Esophagus muscularis mucosa (tissue), 4 donors: ENCODE data around the gene TRAF1.
A peak's percentile ranks its signal among the peaks of the same experiment; 100 is the strongest.

ENCODE experiments used
- EP300 ChIP-seq: sonication (generic); formaldehyde crosslinking; IDR thresholded peaks from one replicate; pipeline ENCODE4 v1.6.1; 2017; ENCODE audit warnings: antibody characterized with exemption
- POLR2AphosphoS5 ChIP-seq, 2 donors: sonication (generic); formaldehyde crosslinking; IDR thresholded peaks; one replicate each; pipeline ENCODE4 v1.6.1; 2017; ENCODE audit warnings: antibody characterized with exemption in 2 of 2
- TF ChIP-seq, protein P1 (sequence below), 3 experiments: fragments of 200-600 bp in 2 of 3; fragments of 450-650 bp in 1 of 3; sonication (generic) in 2 of 3; IDR thresholded peaks; one replicate each; pipeline ENCODE4 v1.5.1; 2017 to 2019; ENCODE audit warnings: antibody characterized with exemption in 3 of 3, mild to moderate bottlenecking in 2 of 3, moderate library complexity in 1 of 3

DNA sequence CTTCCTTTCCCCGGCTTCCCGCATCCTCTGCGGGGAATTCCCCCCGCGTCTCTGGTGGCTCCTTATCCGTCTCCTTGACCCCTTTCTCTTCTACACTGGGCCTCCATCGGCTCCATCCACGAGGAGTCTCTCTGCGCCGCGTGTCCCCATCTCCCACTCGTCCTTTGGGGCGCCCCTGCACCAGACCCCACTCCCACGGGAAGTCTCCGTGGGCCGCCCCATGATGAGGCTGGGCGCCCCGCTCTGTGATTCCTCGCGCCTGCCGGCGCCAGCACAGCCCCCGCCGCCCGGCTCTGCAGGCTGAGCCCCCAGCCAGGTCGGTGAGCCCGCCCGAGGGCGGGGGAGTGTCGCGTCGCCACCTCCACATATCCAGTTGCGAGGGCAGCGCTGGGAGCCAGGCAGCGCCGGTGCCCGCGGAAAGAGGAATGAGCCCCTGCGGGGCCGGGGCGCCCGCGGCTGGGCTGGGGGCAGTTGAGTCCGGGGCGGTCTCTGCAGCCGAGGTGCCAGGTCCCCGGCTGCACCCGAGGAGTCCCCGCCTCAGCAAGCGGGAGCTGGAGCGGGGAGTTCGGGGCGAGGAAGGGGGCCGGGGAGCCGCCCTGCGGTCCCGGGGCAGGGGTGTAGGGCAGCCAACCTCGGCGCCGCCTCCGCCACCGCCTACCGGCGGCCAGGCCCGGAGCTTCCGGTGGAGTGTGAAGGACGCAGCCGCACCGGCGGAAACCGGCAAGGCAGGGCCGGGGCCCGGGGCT lies 2.1 kb upstream of the TRAF1 start:
- TF ChIP-seq POLR2AphosphoS5 (IDR thresholded peaks at IDR 0.05): peak; percentile 74 to 79
- TF ChIP-seq, protein P1, sequence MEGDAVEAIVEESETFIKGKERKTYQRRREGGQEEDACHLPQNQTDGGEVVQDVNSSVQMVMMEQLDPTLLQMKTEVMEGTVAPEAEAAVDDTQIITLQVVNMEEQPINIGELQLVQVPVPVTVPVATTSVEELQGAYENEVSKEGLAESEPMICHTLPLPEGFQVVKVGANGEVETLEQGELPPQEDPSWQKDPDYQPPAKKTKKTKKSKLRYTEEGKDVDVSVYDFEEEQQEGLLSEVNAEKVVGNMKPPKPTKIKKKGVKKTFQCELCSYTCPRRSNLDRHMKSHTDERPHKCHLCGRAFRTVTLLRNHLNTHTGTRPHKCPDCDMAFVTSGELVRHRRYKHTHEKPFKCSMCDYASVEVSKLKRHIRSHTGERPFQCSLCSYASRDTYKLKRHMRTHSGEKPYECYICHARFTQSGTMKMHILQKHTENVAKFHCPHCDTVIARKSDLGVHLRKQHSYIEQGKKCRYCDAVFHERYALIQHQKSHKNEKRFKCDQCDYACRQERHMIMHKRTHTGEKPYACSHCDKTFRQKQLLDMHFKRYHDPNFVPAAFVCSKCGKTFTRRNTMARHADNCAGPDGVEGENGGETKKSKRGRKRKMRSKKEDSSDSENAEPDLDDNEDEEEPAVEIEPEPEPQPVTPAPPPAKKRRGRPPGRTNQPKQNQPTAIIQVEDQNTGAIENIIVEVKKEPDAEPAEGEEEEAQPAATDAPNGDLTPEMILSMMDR (IDR thresholded peaks at IDR 0.05): peak; percentile 25 to 41 (median 31)
- TF ChIP-seq EP300: no peak
